ENCODE measurements around the gene MBD3L3. TPM values are rescaled to one million over a fixed set of nuclear protein-coding genes. Genes with fewer than 3 reads are reported as not detected.

The MBD3L3 gene
- total and polyA plus RNA-seq, 2 donors (not counting 3 experiments of a cell fraction or from before 2014, with no cell fraction given), result not detected

DNA sequence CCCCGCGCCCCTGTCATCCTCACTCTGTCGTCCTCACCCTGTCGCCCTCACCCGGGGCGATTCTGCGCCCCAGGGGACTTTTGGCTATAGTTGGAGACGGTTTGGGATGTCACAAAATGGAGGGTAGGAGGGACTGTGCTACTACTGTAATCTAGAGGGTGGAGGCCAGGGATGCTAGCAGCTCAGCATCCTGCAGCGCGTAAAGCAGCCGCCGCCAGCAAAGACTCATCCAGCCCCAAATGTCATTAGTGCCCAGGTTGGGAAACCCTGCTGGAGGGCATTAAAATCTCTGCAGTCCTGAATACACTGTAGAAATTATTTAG lies 11.4 kb upstream of the MBD3L3 start:
- H2AFZ ChIP-seq (ENCODE audit: low read depth, low read length), result peak overlapping the region; percentile 98
- dilution Hi-C loops (cut with MboI; ENCODE audit: extremely low pct_ligation_motif_present, low sequenced_read_pairs), result no loop called here
- DNase-seq (ENCODE audit: low read depth, low spot score) (no peak), FAIRE-seq (no peak)
- H3K27me3 ChIP-seq (ENCODE audit: control insufficient read depth in 2 of 2, insufficient read depth in 2 of 2, low read length in 2 of 2), result no peaks in the 10 kb centered on the region
- peaks cover 10 to 11% of the 10 kb centered on the region in 2 experiments for H3K36me3 ChIP-seq (ENCODE audit: control insufficient read depth in 2 of 2, extremely low read depth in 1 of 2, insufficient read depth in 2 of 2, low read length in 2 of 2)
- H3K9me3 ChIP-seq (replicated peaks; ENCODE audit: control insufficient read depth, insufficient read depth, low read length), result no peaks in the 10 kb centered on the region
- intact Hi-C loops (cut with micrococcal nuclease), result loop anchor here (1.0 kb wide), 1 partner anchor 29 kb away; no protein-coding TSS in a partner anchor
- CTCF ChIA-PET, result interaction anchor here (1.0 kb wide), 1 partner anchor 127 kb away, joined by 7 read pairs; no protein-coding TSS in a partner anchor
- H4K20me1 ChIP-seq (replicated peaks; ENCODE audit: control insufficient read depth, extremely low read depth, insufficient read depth, low read length), result no peaks in the 10 kb centered on the region
- TF ChIP-seq JUN (IDR thresholded peaks at IDR 0.05; ENCODE audit: borderline replicate concordance, insufficient read depth, insufficient read length, low read depth), result no peak
- TF ChIP-seq FOS (IDR thresholded peaks at IDR 0.05; ENCODE audit: borderline replicate concordance, insufficient read depth, low read length), result no peak
- no peak for TF ChIP-seq MYC (IDR thresholded peaks at IDR 0.05; ENCODE audit: low read depth, low read length)
- TF ChIP-seq, protein P1, sequence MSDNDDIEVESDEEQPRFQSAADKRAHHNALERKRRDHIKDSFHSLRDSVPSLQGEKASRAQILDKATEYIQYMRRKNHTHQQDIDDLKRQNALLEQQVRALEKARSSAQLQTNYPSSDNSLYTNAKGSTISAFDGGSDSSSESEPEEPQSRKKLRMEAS (IDR thresholded peaks at IDR 0.05; ENCODE audit: insufficient read depth, insufficient read length), result no peak
- BruUV-seq (replicated peaks), result TSS peak; percentile 63
- H3K9ac ChIP-seq (replicated peaks; ENCODE audit: extremely low read depth, insufficient read depth, low read length), result peak overlapping the region; percentile 64
- H3K79me2 ChIP-seq (ENCODE audit: control insufficient read depth, insufficient read depth, low read length), result peaks cover 9% of the 10 kb centered on the region
- H3K4me1 ChIP-seq (ENCODE audit: control insufficient read depth, extremely low read depth, insufficient read depth, low read length), result peaks cover 7% of the 10 kb centered on the region
- H3K4me3 ChIP-seq (replicated peaks in 1 of 3; ENCODE audit: insufficient read depth in 1 of 3, low read depth in 1 of 3, low read length in 3 of 3), result peak overlapping the region; percentile 72 to 94 (median 79)
- POLR2A ChIA-PET, result interaction anchor here (1.8 kb wide), 1 partner anchor 29 kb away, joined by 15 read pairs; no protein-coding TSS in a partner anchor
- H3K27ac ChIP-seq (ENCODE audit: insufficient read depth, low read depth, low read length), result peak overlapping the region; percentile 46
- H3K9me1 ChIP-seq (replicated peaks; ENCODE audit: control insufficient read depth, extremely low read depth, insufficient read depth, low read length), result no peaks in the 10 kb centered on the region
- peak overlapping the region; percentile 86 for H3K4me2 ChIP-seq (ENCODE audit: insufficient read depth, low read length)

DNA sequence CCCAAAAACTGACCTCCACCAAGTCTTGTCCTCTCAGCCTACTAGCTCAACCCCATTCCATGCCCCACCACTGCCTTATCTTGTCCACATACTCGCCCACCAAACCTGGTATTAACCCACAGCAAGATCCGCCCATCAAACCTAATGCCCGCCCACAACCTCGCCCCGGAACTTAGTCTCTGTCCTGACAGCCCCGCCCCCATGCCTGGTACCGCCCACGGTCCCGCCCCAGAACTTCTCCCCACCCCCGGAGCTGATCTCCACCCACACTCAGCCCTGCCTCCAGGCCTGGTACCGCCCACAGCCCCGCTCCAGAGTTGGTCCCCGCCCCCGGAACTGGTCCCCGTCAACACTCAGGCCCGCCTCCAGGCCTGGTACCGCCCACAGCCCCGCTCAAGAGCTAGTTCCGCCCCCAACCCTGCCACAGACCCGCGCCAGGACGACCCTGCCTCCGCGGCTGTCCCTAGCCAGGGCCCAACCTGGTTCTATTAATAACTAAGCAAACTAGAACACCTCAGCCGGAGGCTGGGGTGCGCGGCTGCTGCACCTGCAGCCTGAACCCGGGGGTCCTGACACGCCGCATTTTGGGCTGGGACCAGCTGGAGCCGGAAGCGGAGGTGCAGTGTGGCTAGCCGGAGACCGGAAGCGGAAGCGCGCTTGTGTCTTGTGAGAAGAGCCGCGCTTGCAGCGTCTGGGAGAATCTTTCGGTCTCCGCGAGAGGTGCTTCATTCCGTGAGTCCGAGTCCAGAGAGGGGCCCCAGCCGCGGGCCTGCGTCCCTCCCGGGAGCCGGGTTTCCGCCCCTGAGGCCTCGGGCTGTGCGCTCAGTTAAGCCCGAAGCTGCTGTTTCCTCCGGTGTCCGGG lies 10.8 kb upstream of the MBD3L3 start, which contains the start of gene ZNF557:
ZNF557 (plus strand) TSS at position 662 of the 862 bp plus-strand sequence. CDS start 5,372 bp downstream, outside the sequence.
- peaks cover 8% of the 10 kb centered on the region in 2 experiments for H3K36me3 ChIP-seq (ENCODE audit: control insufficient read depth in 2 of 2, extremely low read depth in 1 of 2, insufficient read depth in 2 of 2, low read length in 2 of 2)
- intact Hi-C loops (cut with micrococcal nuclease), result loop anchor here (1.0 kb wide), 1 partner anchor 30 kb away; no protein-coding TSS in a partner anchor
- no peaks in the 10 kb centered on the region for H3K27me3 ChIP-seq (ENCODE audit: control insufficient read depth in 2 of 2, insufficient read depth in 2 of 2, low read length in 2 of 2)
- no peaks in the 10 kb centered on the region for H4K20me1 ChIP-seq (replicated peaks; ENCODE audit: control insufficient read depth, extremely low read depth, insufficient read depth, low read length)
- FAIRE-seq (peak; percentile 90), DNase-seq (ENCODE audit: low read depth, low spot score) (peak; percentile 97)
- TF ChIP-seq FOS (IDR thresholded peaks at IDR 0.05; ENCODE audit: borderline replicate concordance, insufficient read depth, low read length), result no peak
- TF ChIP-seq POLR2AphosphoS5 (IDR thresholded peaks at IDR 0.05; ENCODE audit: insufficient read depth, low read depth, low read length), result peak; percentile 87
- no peak for TF ChIP-seq JUN (IDR thresholded peaks at IDR 0.05; ENCODE audit: borderline replicate concordance, insufficient read depth, insufficient read length, low read depth)
- peak; percentile 63 for TF ChIP-seq POLR2A (IDR thresholded peaks at IDR 0.05; ENCODE audit: low read depth, low read length)
- TF ChIP-seq, protein P2, sequence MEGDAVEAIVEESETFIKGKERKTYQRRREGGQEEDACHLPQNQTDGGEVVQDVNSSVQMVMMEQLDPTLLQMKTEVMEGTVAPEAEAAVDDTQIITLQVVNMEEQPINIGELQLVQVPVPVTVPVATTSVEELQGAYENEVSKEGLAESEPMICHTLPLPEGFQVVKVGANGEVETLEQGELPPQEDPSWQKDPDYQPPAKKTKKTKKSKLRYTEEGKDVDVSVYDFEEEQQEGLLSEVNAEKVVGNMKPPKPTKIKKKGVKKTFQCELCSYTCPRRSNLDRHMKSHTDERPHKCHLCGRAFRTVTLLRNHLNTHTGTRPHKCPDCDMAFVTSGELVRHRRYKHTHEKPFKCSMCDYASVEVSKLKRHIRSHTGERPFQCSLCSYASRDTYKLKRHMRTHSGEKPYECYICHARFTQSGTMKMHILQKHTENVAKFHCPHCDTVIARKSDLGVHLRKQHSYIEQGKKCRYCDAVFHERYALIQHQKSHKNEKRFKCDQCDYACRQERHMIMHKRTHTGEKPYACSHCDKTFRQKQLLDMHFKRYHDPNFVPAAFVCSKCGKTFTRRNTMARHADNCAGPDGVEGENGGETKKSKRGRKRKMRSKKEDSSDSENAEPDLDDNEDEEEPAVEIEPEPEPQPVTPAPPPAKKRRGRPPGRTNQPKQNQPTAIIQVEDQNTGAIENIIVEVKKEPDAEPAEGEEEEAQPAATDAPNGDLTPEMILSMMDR (IDR thresholded peaks at IDR 0.05; ENCODE audit: extremely low read depth in 1 of 2, insufficient read depth in 1 of 2, low read depth in 1 of 2, low read length in 2 of 2), result no peak
- peak within 1 kb of the TSS; percentile 46 for H3K27ac ChIP-seq (ENCODE audit: insufficient read depth, low read depth, low read length)
- POLR2A ChIA-PET, result interaction anchor here (0.7 to 1.8 kb wide), 2 partner anchors 30 to 547 kb away, joined by 3 to 15 read pairs; no protein-coding TSS in a partner anchor
- peaks cover 7% of the 10 kb centered on the region for H3K4me1 ChIP-seq (ENCODE audit: control insufficient read depth, extremely low read depth, insufficient read depth, low read length)
- dilution Hi-C loops (cut with MboI; ENCODE audit: extremely low pct_ligation_motif_present, low sequenced_read_pairs), result no loop called here
- H3K79me2 ChIP-seq (ENCODE audit: control insufficient read depth, insufficient read depth, low read length), result peaks cover 9% of the 10 kb centered on the region
- BruUV-seq (replicated peaks), result no TSS peak
- H3K9me3 ChIP-seq (replicated peaks; ENCODE audit: control insufficient read depth, insufficient read depth, low read length), result no peaks in the 10 kb centered on the region
- peak within 1 kb of the TSS; percentile 72 to 94 (median 79) for H3K4me3 ChIP-seq (replicated peaks in 1 of 3; ENCODE audit: insufficient read depth in 1 of 3, low read depth in 1 of 3, low read length in 3 of 3)
- CTCF ChIA-PET, result interaction anchor here (0.6 to 1.2 kb wide), 4 partner anchors 30 to 127 kb away, joined by 3 to 7 read pairs (median 6); no protein-coding TSS in a partner anchor
- H3K4me2 ChIP-seq (ENCODE audit: insufficient read depth, low read length), result peak within 1 kb of the TSS; percentile 86
- no peaks in the 10 kb centered on the region for H3K9me1 ChIP-seq (replicated peaks; ENCODE audit: control insufficient read depth, extremely low read depth, insufficient read depth, low read length)
- peak within 1 kb of the TSS; percentile 64 for H3K9ac ChIP-seq (replicated peaks; ENCODE audit: extremely low read depth, insufficient read depth, low read length)
- H2AFZ ChIP-seq (ENCODE audit: low read depth, low read length), result peak within 1 kb of the TSS; percentile 98

All from endothelial cell of umbilical vein (primary cell).